ENCODE data around the gene DIP2C.

DNA sequence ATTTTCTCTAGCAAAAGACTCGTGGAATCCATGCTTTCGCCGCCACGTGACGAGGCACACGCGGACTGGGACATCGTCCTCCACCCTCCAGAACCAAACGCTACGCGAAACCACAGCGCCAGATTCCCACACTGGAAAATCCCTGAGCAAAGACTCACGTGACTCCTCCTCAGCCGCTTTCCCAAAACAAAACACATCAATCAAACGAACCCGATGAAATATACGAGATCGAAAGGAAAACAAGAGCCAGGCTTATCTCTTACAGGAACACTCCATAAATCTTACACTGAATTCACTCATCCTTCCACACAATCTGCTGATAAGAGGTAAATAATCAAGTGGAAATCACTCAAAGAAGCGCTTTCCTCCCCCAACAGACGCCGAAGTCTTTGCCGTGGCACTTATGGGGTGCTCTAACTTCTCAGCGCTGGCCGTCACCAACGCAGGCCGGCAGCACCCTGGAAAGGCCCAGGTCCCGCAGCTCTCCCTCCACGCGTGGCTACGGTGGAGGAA is 23.8 kb downstream of the DIP2C start:
- no peak for TF ChIP-seq CTCF (IDR thresholded peaks at IDR 0.05)
- TF ChIP-seq POLR2A (IDR thresholded peaks at IDR 0.05) = no peak
